ENCODE results near the gene CYFIP2.
"Not testable (repeated sequence)": the region's sequence is repeated elsewhere in the genome, so short reads cannot be mapped to it uniquely, and the experiment has no call there.

The CYFIP2 gene

GRCh38 chr5:157390133-157390532 is 124.2 kb downstream of the CYFIP2 start:
- DNase-seq (ENCODE audit: low read depth in 2 of 2): no peak

GRCh38 chr5:157390551-157391297 is 124.8 kb downstream of the CYFIP2 start:
- DNase-seq (ENCODE audit: low read depth in 2 of 2): peak; percentile 32 to 34

- DNase-seq (ENCODE audit: low read depth in 2 of 2): no peak
Observed at GRCh38 chr5:157398305-157398704, 132.4 kb downstream of the CYFIP2 start.

GRCh38 chr5:157400741-157401495 is 135.0 kb downstream of the CYFIP2 start:
- DNase-seq (ENCODE audit: low read depth in 2 of 2): no peak

GRCh38 chr5:157415838-157416237 is 149.9 kb downstream of the CYFIP2 start:
- DNase-seq (ENCODE audit: low read depth in 2 of 2): no peak

- DNase-seq (ENCODE audit: low read depth in 2 of 2): not testable (repeated sequence)
Observed at GRCh38 chr5:157419521-157419920, 153.6 kb downstream of the CYFIP2 start.

GRCh38 chr5:157429920-157430319 is 164.0 kb downstream of the CYFIP2 start:
- not testable (repeated sequence) for DNase-seq (ENCODE audit: low read depth in 2 of 2)

GRCh38 chr5:157431544-157432200 is 165.7 kb downstream of the CYFIP2 start:
- DNase-seq (ENCODE audit: low read depth in 2 of 2): no peak

GRCh38 chr5:157434096-157434495 is 168.2 kb downstream of the CYFIP2 start:
- no peak for DNase-seq (ENCODE audit: low read depth in 2 of 2)

GRCh38 chr5:157443041-157443549 is 177.2 kb downstream of the CYFIP2 start:
- no peak for DNase-seq (ENCODE audit: low read depth in 2 of 2)

- DNase-seq (ENCODE audit: low read depth in 2 of 2): no peak
Observed at GRCh38 chr5:157444224-157444623, 178.3 kb downstream of the CYFIP2 start.
